CD4-positive, alpha-beta T cell (primary cell): ENCODE measurements around the gene UBL4A. TPM values are rescaled to one million over a fixed set of nuclear protein-coding genes. Genes with fewer than 3 reads are reported as not detected.

Experiments used
- ATAC-seq: fragments of 200-7000 bp; cut with Tn5 transposase; one replicate; pipeline ENCODE4 v1.10.0; 2022; ENCODE audit warnings: mild to moderate bottlenecking; ENCODE audit not compliant: poor library complexity
- CTCF ChIA-PET: fragments of 350-600 bp; sonication (Branson Sonifier 250); formaldehyde crosslinking; loops from one replicate; lab custom pipeline; 2021; ENCODE audit warnings: antibody characterized with exemption, inconsistent platforms; lab: Charles Lee
- POLR2A ChIA-PET: fragments of 350-600 bp; sonication (Branson Sonifier 250); formaldehyde crosslinking; loops from one replicate; lab custom pipeline; 2021; ENCODE audit warnings: antibody characterized with exemption, inconsistent platforms; lab: Charles Lee
- DNase-seq, 14 experiments: peaks; one replicate each; pipeline ENCODE4 v3.0.0-alpha.2; 2013 to 2020; ENCODE audit warnings: mixed read lengths in 2 of 14
- H3K27ac ChIP-seq, 2 donors: one replicate each; pipeline versions ENCODE4 v1.5.1 to v1.7.0; 2013; ENCODE audit warnings: low read length in 2 of 2, low read depth in 1 of 2, mild to moderate bottlenecking in 1 of 2
- H3K27me3 ChIP-seq, 2 experiments: 1 replicate in 1 of 2; 2 replicates in 1 of 2; pipeline versions ENCODE4 v1.6.1 to v1.7.0; 2013; ENCODE audit warnings: low read length in 2 of 2, control low read depth in 1 of 2, mild to moderate bottlenecking in 1 of 2, moderate library complexity in 1 of 2; ENCODE audit not compliant: insufficient read depth in 2 of 2, control insufficient read depth in 1 of 2
- H3K36me3 ChIP-seq: one replicate; pipeline ENCODE4 v1.6.1; 2013; ENCODE audit warnings: low read length, control low read depth; ENCODE audit not compliant: insufficient read depth
- H3K4me1 ChIP-seq: one replicate; pipeline ENCODE4 v1.6.1; 2013; ENCODE audit warnings: low read length, control low read depth; ENCODE audit not compliant: insufficient read depth
- H3K4me3 ChIP-seq: one replicate; pipeline ENCODE4 v1.5.1; 2013; ENCODE audit warnings: mild to moderate bottlenecking, low read length, moderate library complexity
- H3K9me3 ChIP-seq, 2 experiments: 1 replicate in 1 of 2; 2 replicates in 1 of 2; pipeline versions ENCODE4 v1.6.1 to v1.7.0; 2013; ENCODE audit warnings: low read length in 2 of 2, mild to moderate bottlenecking in 2 of 2, control low read depth in 1 of 2, moderate library complexity in 1 of 2; ENCODE audit not compliant: control insufficient read depth in 1 of 2, insufficient read depth in 1 of 2
- H3K27ac Mint-ChIP-seq: one replicate; pipeline ENCODE4 v1.8.0; 2020; ENCODE audit warnings: mixed read lengths
- H3K27me3 Mint-ChIP-seq: one replicate; pipeline ENCODE4 v1.8.0; 2021; ENCODE audit warnings: mixed read lengths
- H3K36me3 Mint-ChIP-seq: one replicate; pipeline ENCODE4 v1.8.0; 2021; ENCODE audit warnings: low read depth, mixed read lengths
- H3K4me1 Mint-ChIP-seq: one replicate; pipeline ENCODE4 v1.8.0; 2021; ENCODE audit warnings: low read depth, mixed read lengths
- H3K4me3 Mint-ChIP-seq: one replicate; pipeline ENCODE4 v1.8.0; 2020; ENCODE audit warnings: mild to moderate bottlenecking, mixed read lengths
- H3K9me3 Mint-ChIP-seq: one replicate; pipeline ENCODE4 v1.8.0; 2020; ENCODE audit warnings: mixed read lengths
- CTCF ChIP-seq: fragments of 200-600 bp; IDR thresholded peaks from one replicate; pipeline ENCODE4 v1.8.0; 2022; ENCODE audit warnings: antibody characterized with exemption, mild to moderate bottlenecking
- intact Hi-C, 2 experiments: fragments of 100-400 bp; cut with DNase I in 1 of 2; cut with micrococcal nuclease in 1 of 2; formaldehyde crosslinking; loops; one replicate each; pipeline versions ENCODE4 v1.15.1 to v1.9.0; 2023 to 2025; cut with DNase I, micrococcal nuclease
- total RNA-seq, 174 experiments: library from RNA in 2 of 174; stranded (reverse) in 2 of 174; gene quantifications; one replicate each; pipeline ENCODE4 v1.2.3 and lab custom pipeline; 2021 to 2026

The UBL4A gene
- total RNA-seq, 2 experiments from 2014 or later = 6.6 to 8.9 TPM

DNA sequence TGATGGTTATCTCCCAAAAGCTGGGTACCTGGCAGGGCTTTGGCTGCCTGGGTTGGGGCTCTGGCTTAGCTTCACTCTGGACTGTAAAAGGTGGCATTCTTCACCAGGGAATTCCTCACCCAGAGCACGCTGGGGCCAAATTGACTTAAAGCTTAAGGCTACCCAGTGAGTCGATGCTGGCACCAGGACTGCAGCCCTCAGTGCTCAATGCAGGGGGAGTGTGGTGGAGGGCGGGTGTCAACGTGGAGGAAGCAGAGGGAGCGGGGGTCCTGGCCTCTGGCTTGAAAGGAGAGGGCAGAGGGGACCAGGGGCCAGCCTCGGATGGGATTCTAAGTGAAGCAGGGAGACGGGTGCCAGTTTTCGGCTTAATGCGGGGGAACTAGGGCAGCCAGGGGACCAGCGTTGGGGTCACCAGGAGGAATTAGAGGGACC lies 42.9 kb downstream of the UBL4A start:
- Histone ChIP-seq H3K27ac (peak overlapping the region; percentile 69), H3K9me3 (no peaks in the 10 kb centered on the region), H3K36me3 (peaks cover 35% of the 10 kb centered on the region), H3K4me1 (peaks cover 68% of the 10 kb centered on the region), H3K27me3 (no peaks in the 10 kb centered on the region), H3K4me3 (peak overlapping the region; percentile 44)
- ATAC-seq = peak; percentile 11
- Mint-ChIP-seq H3K4me1 (peaks cover 8% of the 10 kb centered on the region), H3K36me3 (peaks cover 25% of the 10 kb centered on the region), H3K4me3 (peak overlapping the region; percentile 86), H3K27me3 (no peaks in the 10 kb centered on the region), H3K27ac (peak overlapping the region; percentile 88), H3K9me3 (no peaks in the 10 kb centered on the region)
- intact Hi-C loops = no loop called here
- CTCF ChIA-PET = no interaction called here
- POLR2A ChIA-PET = interaction anchor here (1.1 to 1.9 kb wide), 6 partner anchors 14 to 516 kb away, joined by 3 to 6 read pairs (median 3); partner anchors contain the start of genes ATP6AP1 and RPL10
- no peak for DNase-seq
- no peak for TF ChIP-seq CTCF

DNA sequence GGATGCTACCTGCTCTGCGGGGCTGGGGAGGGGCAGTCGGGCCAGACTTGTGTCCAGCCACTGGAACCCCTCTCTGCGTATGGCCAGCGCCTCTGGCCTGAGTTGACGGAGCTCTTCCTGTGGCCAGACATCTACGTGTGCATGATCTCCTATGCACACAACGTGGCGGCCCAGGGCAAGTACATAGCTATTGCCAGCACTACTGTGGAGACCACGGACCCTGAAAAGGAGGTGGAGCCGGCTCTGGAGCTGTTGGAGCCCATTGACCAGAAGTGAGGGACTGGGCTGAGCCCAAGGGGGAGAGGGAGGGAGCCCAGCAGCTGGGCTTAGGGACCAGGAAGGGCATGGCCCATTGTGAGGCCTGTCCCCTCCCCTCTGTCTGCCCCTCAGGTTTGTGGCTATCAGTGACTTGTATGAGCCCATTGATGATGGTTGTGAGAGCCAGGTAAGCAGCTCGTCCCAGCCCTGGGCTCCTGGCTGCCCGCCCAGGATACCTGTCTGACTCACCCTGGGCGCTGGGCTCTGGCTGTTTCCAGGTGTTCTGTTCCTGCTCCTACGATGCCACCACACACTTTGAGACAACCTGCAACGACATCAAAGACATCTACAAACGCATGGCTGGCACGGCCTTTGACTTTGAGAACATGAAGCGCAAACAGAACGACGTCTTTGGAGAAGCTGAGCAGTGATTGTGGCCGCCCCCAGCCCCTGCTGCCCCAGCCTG lies 44.3 kb downstream of the UBL4A start:
- peaks cover 8% of the 10 kb centered on the region for H3K4me1 Mint-ChIP-seq
- Histone ChIP-seq H3K27me3 (no peaks in the 10 kb centered on the region), H3K4me3 (no peak overlapping the region), H3K9me3 (no peaks in the 10 kb centered on the region), H3K36me3 (peaks cover 30% of the 10 kb centered on the region), H3K27ac (peak overlapping the region in 1 of 2 donors; percentile 22), H3K4me1 (peaks cover 77% of the 10 kb centered on the region)
- no peak for ATAC-seq
- DNase-seq = no peak
- H3K9me3 Mint-ChIP-seq = no peaks in the 10 kb centered on the region
- intact Hi-C loops = no loop called here
- POLR2A ChIA-PET = interaction anchor here (0.6 to 1.8 kb wide), 5 partner anchors 13 to 62 kb away, joined by 3 to 10 read pairs (median 6); partner anchors contain the start of genes ATP6AP1, PLXNA3 and RPL10
- CTCF ChIA-PET = no interaction called here
- peak overlapping the region; percentile 73 for H3K27ac Mint-ChIP-seq
- H3K36me3 Mint-ChIP-seq = peaks cover 22% of the 10 kb centered on the region
- H3K4me3 Mint-ChIP-seq = peak overlapping the region; percentile 58
- no peaks in the 10 kb centered on the region for H3K27me3 Mint-ChIP-seq
- no peak for TF ChIP-seq CTCF

DNA sequence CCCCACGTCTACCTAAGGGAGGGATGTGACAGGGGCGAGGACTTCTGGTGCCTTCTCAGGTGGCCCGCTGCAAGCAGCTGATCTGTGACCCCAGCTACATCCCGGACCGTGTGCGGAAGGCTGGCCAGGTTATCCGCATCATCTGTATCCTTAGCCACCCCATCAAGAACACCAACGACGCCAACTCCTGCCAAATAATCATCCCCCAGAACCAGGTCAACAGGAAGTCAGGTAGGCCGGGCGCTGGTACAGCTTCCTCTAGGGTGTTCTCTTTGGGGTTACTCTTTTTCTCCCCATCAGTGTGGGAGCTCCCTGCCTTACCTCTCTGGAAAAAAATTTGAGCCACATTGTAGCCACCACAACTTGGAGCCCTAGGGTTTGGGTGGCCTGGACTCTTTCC lies 44.9 kb downstream of the UBL4A start:
- ATAC-seq (no peak), DNase-seq (peak in 4 of 14 experiments; percentile 31 to 63 (median 44))
- Histone ChIP-seq H3K4me3 (no peak overlapping the region), H3K9me3 (no peaks in the 10 kb centered on the region), H3K27me3 (no peaks in the 10 kb centered on the region), H3K36me3 (peaks cover 25% of the 10 kb centered on the region), H3K27ac (peak overlapping the region in 1 of 2 donors; percentile 22), H3K4me1 (peaks cover 72% of the 10 kb centered on the region)
- H3K9me3 Mint-ChIP-seq = no peaks in the 10 kb centered on the region
- H3K27ac Mint-ChIP-seq = peak overlapping the region; percentile 73
- H3K4me1 Mint-ChIP-seq = peaks cover 8% of the 10 kb centered on the region
- intact Hi-C loops = no loop called here
- H3K36me3 Mint-ChIP-seq = peaks cover 16% of the 10 kb centered on the region
- ChIA-PET POLR2A (interaction anchor here (0.6 to 1.8 kb wide), 6 partner anchors 12 to 63 kb away, joined by 3 to 10 read pairs (median 4); partner anchors contain the start of genes ATP6AP1, LAGE3, PLXNA3 and RPL10), CTCF (no interaction called here)
- TF ChIP-seq CTCF = no peak
- peak overlapping the region; percentile 58 for H3K4me3 Mint-ChIP-seq
- H3K27me3 Mint-ChIP-seq = no peaks in the 10 kb centered on the region
